Suprapubic skin (tissue), 4 donors: ENCODE results near the gene EIPR1. TPM values are rescaled to one million over a fixed set of nuclear protein-coding genes. Genes with fewer than 3 reads are reported as not detected.
A peak's percentile ranks its signal among the peaks of the same experiment; 100 is the strongest.

Source experiments
- DNase-seq, 2 donors: peaks; one replicate each; pipeline ENCODE4 v3.0.0-alpha.2; 2019; ENCODE audit warnings: low spot score in 2 of 2
- H3K27ac ChIP-seq: fragments of 200-600 bp; sonication (generic); one replicate; pipeline ENCODE4 v1.5.1; 2019
- H3K27me3 ChIP-seq: fragments of 200-600 bp; sonication (generic); one replicate; pipeline ENCODE4 v1.5.1; 2019
- H3K36me3 ChIP-seq: fragments of 200-600 bp; sonication (generic); one replicate; pipeline ENCODE4 v1.5.1; 2019
- H3K4me1 ChIP-seq: fragments of 200-600 bp; sonication (generic); one replicate; pipeline ENCODE4 v1.5.1; 2019
- H3K4me3 ChIP-seq: fragments of 200-600 bp; sonication (generic); one replicate; pipeline ENCODE4 v1.5.1; 2019; ENCODE audit warnings: mild to moderate bottlenecking
- H3K9me3 ChIP-seq: fragments of 200-600 bp; sonication (generic); one replicate; pipeline ENCODE4 v1.5.1; 2019
- CTCF ChIP-seq, 2 donors: fragments of 200-600 bp in 1 of 2; fragments of 450-650 bp in 1 of 2; sonication (generic) in 1 of 2; IDR thresholded peaks; one replicate each; pipeline ENCODE4 v1.5.1; 2016 to 2019; ENCODE audit warnings: antibody characterized with exemption in 2 of 2, mild to moderate bottlenecking in 1 of 2, moderate library complexity in 1 of 2
- EP300 ChIP-seq: sonication (generic); formaldehyde crosslinking; IDR thresholded peaks from one replicate; pipeline ENCODE4 v1.6.1; 2017; ENCODE audit warnings: antibody characterized with exemption
- POLR2A ChIP-seq, 2 donors: fragments of 450-650 bp; IDR thresholded peaks; one replicate each; pipeline ENCODE4 v1.6.1; 2017; ENCODE audit warnings: antibody characterized with exemption in 2 of 2, mild to moderate bottlenecking in 2 of 2, moderate library complexity in 2 of 2
- POLR2AphosphoS5 ChIP-seq, 3 donors: sonication (generic); formaldehyde crosslinking; IDR thresholded peaks; one replicate each; pipeline ENCODE4 v1.6.1; 2017; ENCODE audit warnings: antibody characterized with exemption in 3 of 3
- WGBS: methylation state at CpG from one replicate; pipeline ENCODE4 v1.1.5; 2018; 5-methylcytosine and 5-hydroxymethylcytosine counted together
- total RNA-seq, 4 donors: library from RNA; depleted of rRNA; stranded (reverse); fragments of >200 nt; gene quantifications; one replicate each; pipeline ENCODE4 v1.1.0, GENCODE V29; 2016

Gene EIPR1
- total RNA-seq, 4 donors from 2014 or later: 29.0 to 37.5 (median 30.7) TPM

- no peaks in the 10 kb centered on the region for H3K9me3 ChIP-seq
- H3K36me3 ChIP-seq: peaks cover 8% of the 10 kb centered on the region
- H3K27ac ChIP-seq: no peak overlapping the region
- H3K4me3 ChIP-seq: no peak overlapping the region
- DNase-seq: peak; percentile 6 to 40
- peaks cover 16% of the 10 kb centered on the region for H3K4me1 ChIP-seq
- H3K27me3 ChIP-seq: no peaks in the 10 kb centered on the region
- 92% methylated on average over 5 of the region's 5 CpGs for WGBS
- TF ChIP-seq POLR2AphosphoS5 (IDR thresholded peaks at IDR 0.05): no peak
- TF ChIP-seq EP300: no peak
- no peak for TF ChIP-seq CTCF (IDR thresholded peaks at IDR 0.05)
- TF ChIP-seq POLR2A (IDR thresholded peaks at IDR 0.05): no peak
These were observed 202.1 kb downstream of the EIPR1 start for GRCh38 chr2:3175568-3175955.

GRCh38 chr2:3174626-3175567 lies 202.7 kb downstream of the EIPR1 start:
- H3K4me1 ChIP-seq: peaks cover 16% of the 10 kb centered on the region
- WGBS: 98% methylated on average over 7 of the region's 26 CpGs
- H3K4me3 ChIP-seq: no peak overlapping the region
- no peak overlapping the region for H3K27ac ChIP-seq
- DNase-seq: peak; percentile 45 to 55
- H3K36me3 ChIP-seq: peaks cover 8% of the 10 kb centered on the region
- no peaks in the 10 kb centered on the region for H3K9me3 ChIP-seq
- H3K27me3 ChIP-seq: no peaks in the 10 kb centered on the region
- TF ChIP-seq POLR2AphosphoS5 (IDR thresholded peaks at IDR 0.05) (no peak), POLR2A (IDR thresholded peaks at IDR 0.05) (no peak), CTCF (IDR thresholded peaks at IDR 0.05) (no peak), EP300 (no peak)

GRCh38 chr2:3173031-3173430 lies 204.6 kb downstream of the EIPR1 start:
- Histone ChIP-seq H3K4me1 (peaks cover 23% of the 10 kb centered on the region), H3K27me3 (no peaks in the 10 kb centered on the region), H3K4me3 (no peak overlapping the region), H3K27ac (peak overlapping the region; percentile 82), H3K9me3 (no peaks in the 10 kb centered on the region), H3K36me3 (peaks cover 8% of the 10 kb centered on the region)
- TF ChIP-seq POLR2A (IDR thresholded peaks at IDR 0.05) (no peak), EP300 (no peak), POLR2AphosphoS5 (IDR thresholded peaks at IDR 0.05) (no peak), CTCF (IDR thresholded peaks at IDR 0.05) (no peak)
- WGBS: 91% methylated on average over 14 of the region's 14 CpGs
- DNase-seq: peak; percentile 55 to 65

GRCh38 chr2:3172265-3172935 lies 205.2 kb downstream of the EIPR1 start:
- H3K27ac ChIP-seq: peak overlapping the region; percentile 82
- H3K9me3 ChIP-seq: no peaks in the 10 kb centered on the region
- H3K4me1 ChIP-seq: peaks cover 24% of the 10 kb centered on the region
- no peaks in the 10 kb centered on the region for H3K27me3 ChIP-seq
- no peak overlapping the region for H3K4me3 ChIP-seq
- peak; percentile 71 to 78 for DNase-seq
- 69% methylated on average over 18 of the region's 18 CpGs for WGBS
- TF ChIP-seq POLR2AphosphoS5 (IDR thresholded peaks at IDR 0.05): no peak
- TF ChIP-seq EP300: no peak
- TF ChIP-seq POLR2A (IDR thresholded peaks at IDR 0.05): no peak
- no peak for TF ChIP-seq CTCF (IDR thresholded peaks at IDR 0.05)
- H3K36me3 ChIP-seq: peaks cover 8% of the 10 kb centered on the region
